Femur (tissue), 1 donor: Measurements from ENCODE around the gene COPG2.

ENCODE experiments used
- DNase-seq: peaks from one replicate; pipeline ENCODE4 v3.0.0-alpha.2; 2017

The COPG2 gene

GRCh38 chr7:130492523-130493274, 175.8 kb downstream of the COPG2 start:
- DNase-seq, result no peak

GRCh38 chr7:130491841-130492522, 176.6 kb downstream of the COPG2 start, which contains the start of gene MEST:
MEST (plus strand) TSS chr7:130492085; CDS start chr7:130492314, 229 bp downstream.
- peak; percentile 87 for DNase-seq

DNA sequence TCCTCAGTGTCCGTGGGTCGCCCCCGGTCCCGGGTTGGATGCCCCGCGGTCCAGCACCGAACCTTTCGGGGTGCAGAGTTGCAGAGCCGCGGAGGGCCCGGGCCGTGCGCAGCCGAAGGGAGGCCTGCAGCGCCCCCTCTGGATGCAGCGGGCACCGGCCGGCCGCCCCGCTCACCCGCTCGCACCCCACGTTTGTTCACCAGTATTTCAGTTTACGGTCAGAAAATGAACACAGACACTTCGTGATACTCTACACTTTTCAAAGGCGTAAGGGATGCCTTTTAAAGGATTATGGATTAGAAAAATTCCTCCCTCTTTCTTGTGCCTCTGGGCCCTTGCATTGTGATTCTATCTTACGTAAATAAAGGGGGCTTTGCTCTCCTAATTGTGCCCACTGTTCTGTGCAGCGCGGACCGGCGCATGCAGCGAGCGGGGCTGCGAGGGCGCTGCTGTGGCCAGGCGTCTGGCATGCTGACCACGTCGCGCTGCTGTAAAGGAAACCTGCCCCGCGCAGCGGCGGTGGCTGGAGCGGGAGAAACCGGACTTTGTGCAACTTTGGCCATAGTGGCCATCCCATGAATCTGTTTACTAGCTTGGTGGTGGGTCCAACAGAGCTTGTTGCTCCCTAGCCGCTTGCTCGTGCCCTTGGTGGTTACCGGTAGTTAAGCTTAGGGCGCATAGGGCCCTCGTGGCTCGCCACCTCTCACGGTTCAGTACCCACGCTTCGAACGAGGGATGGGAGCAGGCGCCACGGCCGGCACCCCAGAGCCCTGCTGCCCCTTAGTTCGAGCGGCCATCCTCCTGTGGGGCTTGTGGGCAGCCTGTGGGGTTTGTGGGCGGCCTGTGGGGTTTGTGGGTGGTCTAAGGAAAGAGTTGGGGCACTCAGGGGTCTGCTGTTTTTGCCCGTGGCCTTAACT, 177.4 kb downstream of the COPG2 start:
- peak; percentile 72 for DNase-seq

GRCh38 chr7:130490311-130490791, 178.2 kb downstream of the COPG2 start:
- no peak for DNase-seq

DNA sequence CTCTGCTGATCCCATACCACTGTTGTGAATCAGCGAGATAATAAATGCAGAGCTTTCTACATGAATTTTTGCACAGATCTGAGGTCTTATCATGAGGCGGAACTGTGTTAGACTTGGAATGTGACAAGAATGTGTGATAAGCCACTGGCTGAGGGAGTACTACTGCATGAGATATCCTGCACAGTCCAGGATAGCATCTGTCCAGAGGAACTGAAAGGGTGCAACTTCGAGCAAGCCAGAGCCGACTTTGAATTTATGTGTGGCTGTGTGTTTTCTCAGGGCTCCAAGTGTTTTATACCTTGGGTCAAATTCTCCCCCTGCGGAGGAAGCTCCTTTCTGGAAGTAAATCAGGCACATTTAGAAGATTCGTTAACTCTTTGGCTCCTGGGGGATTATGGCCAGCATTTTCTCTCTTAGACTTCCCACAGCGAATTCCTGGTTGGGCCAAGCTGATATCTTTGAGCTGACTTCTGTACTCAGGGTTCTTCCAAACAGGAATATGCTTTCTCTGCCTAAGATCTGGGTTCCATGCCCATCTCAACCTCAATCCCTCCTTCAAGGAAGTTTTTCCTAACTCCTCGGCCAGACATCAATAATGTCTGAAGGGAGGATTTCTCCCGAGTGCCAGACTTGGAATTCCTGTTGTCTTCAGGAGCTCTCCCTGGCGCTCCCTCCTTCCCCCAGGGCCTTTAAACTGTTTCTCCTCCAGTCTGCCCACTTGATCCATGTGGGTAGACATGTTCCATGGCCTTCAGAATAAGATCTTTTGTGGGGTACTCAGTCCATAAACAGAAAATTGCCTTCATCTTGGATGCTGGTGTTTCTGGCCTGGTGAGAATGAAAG, 179.2 kb downstream of the COPG2 start:
- DNase-seq, result peak; percentile 59

- no peak for DNase-seq
These were observed 180.0 kb downstream of the COPG2 start for GRCh38 chr7:130488392-130489139.

- no peak for DNase-seq
These were observed 181.6 kb downstream of the COPG2 start for GRCh38 chr7:130486954-130487436.

GRCh38 chr7:130486114-130486953, 182.2 kb downstream of the COPG2 start:
- DNase-seq, result peak; percentile 50

DNA sequence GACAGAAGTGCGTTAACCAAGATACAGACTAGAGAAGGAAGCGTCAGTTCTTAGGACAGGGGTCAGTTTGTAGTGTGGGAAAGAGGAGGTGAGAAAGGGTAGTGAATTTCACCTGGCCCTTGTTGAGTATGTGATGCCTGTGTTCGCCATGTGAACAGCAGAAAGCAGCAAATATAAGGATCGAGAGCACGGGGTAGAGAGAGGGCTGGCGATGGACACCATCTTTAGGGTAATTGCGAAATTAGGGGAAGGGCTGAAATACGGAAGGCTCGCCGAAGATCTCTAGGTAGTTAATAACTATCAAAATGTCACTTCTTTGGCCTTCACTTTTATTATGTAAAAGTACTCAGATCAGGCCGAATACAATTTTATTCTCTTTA, 182.8 kb downstream of the COPG2 start:
- no peak for DNase-seq

DNA sequence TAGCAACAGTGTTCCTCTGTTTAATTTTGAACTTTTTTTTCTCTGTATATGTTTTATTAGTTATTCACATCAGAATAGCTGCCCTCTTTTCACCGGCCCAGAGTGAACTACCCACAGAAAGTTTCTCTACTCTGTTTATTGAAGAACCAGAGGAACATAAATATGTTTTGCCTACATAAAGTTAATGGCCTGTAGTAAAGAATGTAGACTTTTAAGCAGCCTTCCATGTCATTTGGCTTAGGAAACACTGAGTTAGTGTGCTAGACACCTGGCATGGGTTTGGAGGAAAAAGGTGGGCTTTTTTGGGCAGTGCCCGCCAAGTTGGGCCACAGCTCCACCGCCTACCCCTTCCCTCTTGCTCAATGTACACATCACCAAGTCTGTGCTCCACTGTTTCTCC, 185.5 kb downstream of the COPG2 start:
- DNase-seq, result no peak

GRCh38 chr7:130481898-130482297, 186.7 kb downstream of the COPG2 start:
- DNase-seq, result peak; percentile 57

GRCh38 chr7:130479716-130480400, 188.7 kb downstream of the COPG2 start:
- no peak for DNase-seq

- DNase-seq, result no peak
These were observed 189.6 kb downstream of the COPG2 start for GRCh38 chr7:130478991-130479390.

DNA sequence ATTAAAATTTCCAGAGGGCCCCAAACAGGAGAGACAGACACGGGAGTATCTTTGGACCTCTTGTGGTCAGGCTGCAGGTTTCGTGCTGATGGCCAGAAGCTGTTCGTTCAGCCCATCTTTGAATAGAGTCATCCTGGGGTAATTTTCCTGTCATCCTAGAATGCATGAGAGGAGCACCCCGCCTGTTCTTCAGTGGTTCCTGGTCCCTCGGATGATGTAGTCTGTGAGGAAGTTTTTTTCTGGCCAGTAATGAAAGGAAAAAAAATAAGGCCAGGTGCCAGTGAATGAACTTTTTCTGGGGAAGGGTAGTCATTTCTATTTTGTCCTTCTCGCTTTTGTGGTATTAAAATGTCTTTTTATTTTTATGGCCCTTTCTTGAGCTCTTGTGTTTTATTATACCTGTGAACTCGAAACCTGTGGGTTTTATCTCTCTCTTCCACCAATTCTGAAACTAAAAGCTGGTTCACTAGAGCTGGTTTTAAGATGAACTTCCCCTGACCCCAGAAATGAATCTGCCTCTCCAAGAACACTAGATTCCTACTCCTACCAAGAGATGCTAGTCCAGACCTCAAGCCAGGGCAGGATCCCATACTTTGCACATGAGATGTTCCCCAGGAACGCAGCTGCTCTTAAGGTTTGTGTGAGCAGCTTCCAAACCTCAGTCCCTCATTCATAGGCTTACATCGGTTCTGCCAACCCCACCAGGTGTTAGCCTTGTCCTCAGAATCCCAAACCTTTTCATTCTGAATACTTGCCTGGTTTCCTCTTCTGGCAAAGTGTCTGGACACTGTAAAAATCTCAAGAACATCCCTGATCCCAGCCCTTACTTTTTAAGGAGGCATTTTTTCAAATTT, 192.0 kb downstream of the COPG2 start:
- peak; percentile 74 for DNase-seq

DNA sequence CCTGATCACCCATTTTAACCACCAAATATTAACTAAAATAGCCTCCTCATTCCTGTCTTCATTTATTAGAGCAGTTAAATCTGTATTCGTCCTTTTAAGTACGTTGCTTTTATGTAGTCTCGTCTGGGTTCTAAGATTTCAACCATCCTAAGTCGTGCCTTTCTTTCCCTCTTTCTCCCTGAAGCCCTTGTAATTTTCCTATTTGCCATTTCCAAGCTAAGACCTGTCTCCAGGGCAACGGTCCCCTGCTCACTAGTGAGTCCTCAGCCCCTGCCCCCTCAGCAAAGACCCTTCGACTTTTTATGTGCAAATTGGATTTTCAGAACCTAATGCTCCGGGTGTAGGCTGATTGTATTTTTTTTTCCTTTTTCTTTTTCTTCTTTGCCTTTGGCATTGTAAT, 192.8 kb downstream of the COPG2 start:
- DNase-seq, result no peak

GRCh38 chr7:130473876-130474275, 194.7 kb downstream of the COPG2 start:
- no peak for DNase-seq

GRCh38 chr7:130473289-130473688, 195.3 kb downstream of the COPG2 start:
- DNase-seq, result no peak

- no peak for DNase-seq
These were observed 196.6 kb downstream of the COPG2 start for GRCh38 chr7:130471974-130472373.

GRCh38 chr7:130468612-130469011, 199.9 kb downstream of the COPG2 start:
- no peak for DNase-seq
